Measurements from ENCODE around the gene KDM1A. TPM values are rescaled to one million over a fixed set of nuclear protein-coding genes. Genes with fewer than 3 reads are reported as not detected.

Gene KDM1A
- 164 to 168 TPM (median 165 TPM) in 3 replicates for total RNA-seq

DNA sequence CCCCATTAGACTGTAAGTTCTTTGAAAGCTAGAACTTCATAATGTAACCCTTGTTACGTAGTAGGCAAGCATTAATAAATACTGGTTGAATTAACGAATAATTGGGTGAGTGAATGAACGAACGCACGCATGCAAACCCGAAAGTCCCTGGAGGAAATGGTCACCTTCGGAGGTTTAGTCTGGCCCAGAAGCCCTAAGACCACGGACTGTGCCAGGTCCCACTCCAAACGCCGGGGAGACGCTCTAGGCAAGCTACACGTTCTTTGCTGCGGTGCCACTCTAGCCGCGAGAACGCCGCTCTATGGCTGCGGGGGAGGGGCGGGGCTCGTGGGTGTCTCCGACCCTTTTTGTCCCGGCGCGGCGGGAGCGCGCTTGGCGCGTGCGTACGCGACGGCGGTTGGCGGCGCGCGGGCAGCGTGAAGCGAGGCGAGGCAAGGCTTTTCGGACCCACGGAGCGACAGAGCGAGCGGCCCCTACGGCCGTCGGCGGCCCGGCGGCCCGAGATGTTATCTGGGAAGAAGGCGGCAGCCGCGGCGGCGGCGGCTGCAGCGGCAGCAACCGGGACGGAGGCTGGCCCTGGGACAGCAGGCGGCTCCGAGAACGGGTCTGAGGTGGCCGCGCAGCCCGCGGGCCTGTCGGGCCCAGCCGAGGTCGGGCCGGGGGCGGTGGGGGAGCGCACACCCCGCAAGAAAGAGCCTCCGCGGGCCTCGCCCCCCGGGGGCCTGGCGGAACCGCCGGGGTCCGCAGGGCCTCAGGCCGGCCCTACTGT lies at the start of gene KDM1A:
TSS of gene KDM1A (plus strand) at position 375 of the 769 bp plus-strand sequence. CDS start at position 504, 129 bp downstream.
- peaks cover 20% of the 10 kb centered on the region for H3K4me1 Mint-ChIP-seq
- H3K4me3 Mint-ChIP-seq, result peak within 1 kb of the TSS; percentile 94
- no peaks in the 10 kb centered on the region for H3K27me3 Mint-ChIP-seq (ENCODE audit: low read depth)
- DNase-seq (ENCODE audit: low spot score in 2 of 2, unreplicated experiment in 2 of 2), result peak; percentile 91 to 95
- peak within 1 kb of the TSS; percentile 99 for H3K27ac Mint-ChIP-seq
- no peak for TF ChIP-seq CTCF (IDR thresholded peaks at IDR 0.05; ENCODE audit: unreplicated experiment)
- peaks cover 13% of the 10 kb centered on the region for H3K36me3 Mint-ChIP-seq
- H3K9me3 Mint-ChIP-seq, result peaks cover 12% of the 10 kb centered on the region

DNA sequence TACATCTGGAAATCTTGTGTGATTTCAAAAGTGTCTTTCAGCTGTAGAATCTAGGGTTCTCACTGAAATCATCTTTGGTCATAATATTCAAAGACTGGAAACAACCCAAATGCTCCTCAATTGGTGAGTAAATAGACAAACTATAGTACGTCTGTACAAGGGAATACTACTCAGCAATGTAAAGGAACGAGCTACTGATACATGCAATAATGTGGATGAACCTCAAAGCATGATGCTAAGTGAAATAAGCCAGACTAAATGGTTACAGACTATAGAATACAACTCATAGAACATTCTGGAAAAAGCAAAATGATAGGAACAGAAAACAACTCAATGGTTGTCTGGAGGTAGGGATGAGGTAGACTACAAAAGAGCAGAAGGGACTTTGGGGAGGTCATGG lies 49.2 kb upstream of the KDM1A start:
- Mint-ChIP-seq H3K27me3 (ENCODE audit: low read depth) (peaks cover 16% of the 10 kb centered on the region), H3K4me1 (peaks cover 20% of the 10 kb centered on the region), H3K4me3 (no peak overlapping the region), H3K27ac (no peak overlapping the region), H3K9me3 (peaks cover 14% of the 10 kb centered on the region), H3K36me3 (peaks cover 6% of the 10 kb centered on the region)
- no peak for TF ChIP-seq CTCF (IDR thresholded peaks at IDR 0.05; ENCODE audit: unreplicated experiment)
- no peak for DNase-seq (ENCODE audit: low spot score in 2 of 2, unreplicated experiment in 2 of 2)

DNA sequence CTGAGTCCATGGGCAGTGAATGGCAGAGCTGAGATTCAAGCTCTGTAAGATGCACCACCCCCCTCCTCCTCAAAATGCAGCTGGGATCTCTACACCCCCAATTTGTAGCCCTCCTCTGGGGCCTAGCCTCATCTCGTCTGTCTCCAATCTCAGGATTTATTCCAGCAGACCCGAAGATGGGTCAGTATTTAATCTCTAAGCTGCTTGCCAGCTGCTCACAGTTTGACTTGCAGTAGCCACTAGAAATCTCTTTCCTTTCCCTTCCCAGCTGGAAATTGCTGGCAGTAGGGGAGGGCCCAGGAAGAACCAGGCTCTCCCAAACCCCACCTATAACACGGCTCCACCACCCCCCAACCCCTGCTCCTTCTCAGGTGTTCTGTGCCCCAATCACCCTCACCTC lies 48.1 kb upstream of the KDM1A start:
- no peak for TF ChIP-seq CTCF (IDR thresholded peaks at IDR 0.05; ENCODE audit: unreplicated experiment)
- Mint-ChIP-seq H3K4me3 (no peak overlapping the region), H3K27me3 (ENCODE audit: low read depth) (peaks cover 16% of the 10 kb centered on the region), H3K27ac (no peak overlapping the region), H3K9me3 (peaks cover 7% of the 10 kb centered on the region), H3K36me3 (peaks cover 6% of the 10 kb centered on the region), H3K4me1 (peaks cover 20% of the 10 kb centered on the region)
- DNase-seq (ENCODE audit: low spot score in 2 of 2, unreplicated experiment in 2 of 2), result no peak

- H3K36me3 Mint-ChIP-seq, result no peaks in the 10 kb centered on the region
- peaks cover under 1% of the 10 kb centered on the region for H3K9me3 Mint-ChIP-seq
- H3K27me3 Mint-ChIP-seq (ENCODE audit: low read depth), result peaks cover 12% of the 10 kb centered on the region
- no peak overlapping the region for H3K27ac Mint-ChIP-seq
- no peak overlapping the region for H3K4me3 Mint-ChIP-seq
- peaks cover 20% of the 10 kb centered on the region for H3K4me1 Mint-ChIP-seq
- TF ChIP-seq CTCF (IDR thresholded peaks at IDR 0.05; ENCODE audit: unreplicated experiment), result no peak
- peak in 1 of 2 experiments; percentile 11 for DNase-seq (ENCODE audit: low spot score in 2 of 2, unreplicated experiment in 2 of 2)
Observed at GRCh38 chr1:22971611-22972405, 47.5 kb upstream of the KDM1A start.

- H3K4me1 Mint-ChIP-seq, result peaks cover 20% of the 10 kb centered on the region
- TF ChIP-seq CTCF (IDR thresholded peaks at IDR 0.05; ENCODE audit: unreplicated experiment), result no peak
- DNase-seq (ENCODE audit: low spot score in 2 of 2, unreplicated experiment in 2 of 2), result peak in 1 of 2 experiments; percentile 26
- H3K27me3 Mint-ChIP-seq (ENCODE audit: low read depth), result peaks cover 11% of the 10 kb centered on the region
- H3K9me3 Mint-ChIP-seq, result no peaks in the 10 kb centered on the region
- no peaks in the 10 kb centered on the region for H3K36me3 Mint-ChIP-seq
- no peak within 1 kb of the TSS for H3K27ac Mint-ChIP-seq
- H3K4me3 Mint-ChIP-seq, result no peak within 1 kb of the TSS
Observed at GRCh38 chr1:22972760-22973159, 46.5 kb upstream of the KDM1A start, which contains the start of gene LACTBL1. Gene LACTBL1 (minus strand): TSS chr1:22972866. CDS start chr1:22972316, 550 bp downstream.
